Upper lobe of left lung (tissue), 6 donors: ENCODE results near the gene FTL. TPM values are rescaled to one million over a fixed set of nuclear protein-coding genes. Genes with fewer than 3 reads are reported as not detected.

Experiments used
- ATAC-seq, 2 donors: fragments of 200-7000 bp; cut with Tn5 transposase; one replicate each; pipeline ENCODE4 v1.9.1; 2022; ENCODE audit warnings: mild to moderate bottlenecking in 2 of 2, moderate library complexity in 2 of 2; ENCODE audit not compliant: low FRiP score in 2 of 2
- DNase-seq, 2 donors: peaks; one replicate each; pipeline ENCODE4 v3.0.0-alpha.2; 2019 to 2020
- H3K27ac ChIP-seq, 4 donors: fragments of 200-600 bp; sonication (generic); one replicate each; pipeline ENCODE4 v1.5.1; 2016 to 2019
- H3K27me3 ChIP-seq, 4 donors: fragments of 200-600 bp; sonication (generic); one replicate each; pipeline ENCODE4 v1.5.1; 2017 to 2019
- H3K36me3 ChIP-seq, 4 donors: fragments of 200-600 bp; sonication (generic); one replicate each; pipeline ENCODE4 v1.5.1; 2016 to 2019
- H3K4me1 ChIP-seq, 4 donors: fragments of 200-600 bp; sonication (generic); one replicate each; pipeline ENCODE4 v1.5.1; 2018 to 2019
- H3K4me3 ChIP-seq, 4 donors: fragments of 200-600 bp; sonication (generic); one replicate each; pipeline ENCODE4 v1.5.1; 2017 to 2019; ENCODE audit warnings: mild to moderate bottlenecking in 2 of 4, moderate library complexity in 1 of 4
- H3K9me3 ChIP-seq, 4 donors: fragments of 200-600 bp; sonication (generic); one replicate each; pipeline ENCODE4 v1.5.1; 2018 to 2019
- CTCF ChIP-seq, 6 experiments: fragments of 450-650 bp in 4 of 6; fragments of 200-600 bp in 2 of 6; sonication (generic) in 2 of 6; IDR thresholded peaks; one replicate each; pipeline ENCODE4 v1.5.1; 2016 to 2019; ENCODE audit warnings: antibody characterized with exemption in 6 of 6
- EP300 ChIP-seq, 4 donors: sonication (generic); formaldehyde crosslinking; IDR thresholded peaks; one replicate each; pipeline ENCODE4 v1.5.1; 2017; ENCODE audit warnings: antibody characterized with exemption in 4 of 4, control low read depth in 2 of 4
- POLR2A ChIP-seq, 4 donors: fragments of 450-650 bp; IDR thresholded peaks; one replicate each; pipeline ENCODE4 v1.5.1; 2016 to 2017; ENCODE audit warnings: antibody characterized with exemption in 4 of 4, mild to moderate bottlenecking in 2 of 4
- POLR2AphosphoS5 ChIP-seq, 2 donors: sonication (generic); formaldehyde crosslinking; IDR thresholded peaks; one replicate each; pipeline ENCODE4 v1.5.1; 2017; ENCODE audit warnings: antibody characterized with exemption in 2 of 2
- WGBS, 2 donors: methylation state at CpG; one replicate each; pipeline ENCODE4 v1.1.5; 2017 to 2018; 5-methylcytosine and 5-hydroxymethylcytosine counted together
- total RNA-seq, 6 donors: library from RNA; depleted of rRNA in 4 of 6; stranded (reverse); fragments of >200 nt in 4 of 6; gene quantifications; one replicate each; pipeline versions ENCODE4 v1.1.0 to v1.2.1, GENCODE V29; 2016 to 2021
- donor health status: DM: no; HTN: no; CAD: no; lungs with moderate emphysema.
- donor health status: DM: no; HTN: yes; CAD: no; lungs with severe emphysema.

The FTL gene
- total RNA-seq, 6 donors from 2014 or later, result 5,928 to 23,282 (median 11,982) TPM

DNA sequence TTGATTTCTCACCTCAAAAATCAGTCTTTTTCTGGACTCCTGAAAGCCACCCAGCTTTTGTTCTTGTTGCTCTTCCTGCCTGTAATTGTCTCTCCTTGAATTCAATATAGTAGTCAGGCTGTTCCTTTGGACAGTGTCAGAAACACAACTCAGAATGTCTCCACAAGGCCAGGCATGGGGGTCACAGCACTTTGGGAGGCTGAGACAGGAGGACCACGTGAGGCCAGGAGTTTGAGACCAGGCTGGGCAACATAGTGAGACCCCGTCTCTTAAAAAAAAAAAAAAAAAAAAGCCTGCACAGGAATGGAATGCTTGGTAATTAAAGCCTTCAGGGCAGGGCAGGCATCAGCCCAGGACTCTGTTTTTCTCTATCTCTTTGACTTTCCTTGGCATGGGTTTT, 19.3 kb upstream of the FTL start:
- ATAC-seq (no peak), DNase-seq (no peak)
- Histone ChIP-seq H3K4me3 (no peak overlapping the region), H3K4me1 (no peaks in the 10 kb centered on the region), H3K36me3 (no peaks in the 10 kb centered on the region), H3K27me3 (no peaks in the 10 kb centered on the region), H3K9me3 (peaks cover 2 to 12% (median 4%) of the 10 kb centered on the region in 4 donors), H3K27ac (no peak overlapping the region)
- TF ChIP-seq EP300 (IDR thresholded peaks at IDR 0.05) (no peak), POLR2A (IDR thresholded peaks at IDR 0.05) (no peak), CTCF (IDR thresholded peaks at IDR 0.05) (no peak), POLR2AphosphoS5 (IDR thresholded peaks at IDR 0.05) (no peak)
- 81 to 93% methylated on average over 2 of the region's 2 CpGs for WGBS, 2 donors

GRCh38 chr19:48946463-48947257, 18.4 kb upstream of the FTL start:
- no peak for ATAC-seq
- no peak for TF ChIP-seq CTCF (IDR thresholded peaks at IDR 0.05)
- no peak for TF ChIP-seq POLR2AphosphoS5 (IDR thresholded peaks at IDR 0.05)
- TF ChIP-seq POLR2A (IDR thresholded peaks at IDR 0.05), result no peak
- no peak for TF ChIP-seq EP300 (IDR thresholded peaks at IDR 0.05)
- H3K27me3 ChIP-seq, result no peaks in the 10 kb centered on the region
- H3K4me3 ChIP-seq, result no peak overlapping the region
- no peaks in the 10 kb centered on the region for H3K36me3 ChIP-seq
- H3K4me1 ChIP-seq, result no peaks in the 10 kb centered on the region
- 88 to 100% methylated on average over 1 to 8 of the region's 9 CpGs for WGBS, 2 donors
- H3K27ac ChIP-seq, result no peak overlapping the region
- peaks cover 0 to 7% (median 0%) of the 10 kb centered on the region in 4 donors for H3K9me3 ChIP-seq
- DNase-seq, result no peak

DNA sequence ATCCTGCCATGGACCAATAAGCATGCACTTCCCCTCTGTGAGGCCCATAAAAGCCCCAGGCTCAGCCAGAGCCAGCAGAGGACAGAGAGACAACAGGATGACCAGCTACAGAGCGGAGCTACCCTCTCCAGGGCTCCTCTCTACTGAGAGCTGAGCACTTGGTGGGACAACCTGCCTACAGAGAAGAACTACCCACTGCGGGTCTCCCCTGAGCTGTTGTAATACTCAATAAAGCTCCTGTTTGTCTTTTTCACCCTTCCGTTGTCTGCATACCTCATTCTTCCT, 17.9 kb upstream of the FTL start:
- 96 to 100% methylated on average over 3 of the region's 3 CpGs for WGBS, 2 donors
- DNase-seq, result no peak
- ATAC-seq, result no peak
- no peaks in the 10 kb centered on the region for H3K36me3 ChIP-seq
- H3K27me3 ChIP-seq, result no peaks in the 10 kb centered on the region
- no peak overlapping the region for H3K4me3 ChIP-seq
- H3K4me1 ChIP-seq, result no peaks in the 10 kb centered on the region
- no peak for TF ChIP-seq POLR2AphosphoS5 (IDR thresholded peaks at IDR 0.05)
- no peak for TF ChIP-seq POLR2A (IDR thresholded peaks at IDR 0.05)
- no peak for TF ChIP-seq CTCF (IDR thresholded peaks at IDR 0.05)
- TF ChIP-seq EP300 (IDR thresholded peaks at IDR 0.05), result no peak
- no peak overlapping the region for H3K27ac ChIP-seq
- H3K9me3 ChIP-seq, result peaks cover 0 to 7% (median 0%) of the 10 kb centered on the region in 4 donors

- 49 to 78% methylated on average over 3 of the region's 3 CpGs for WGBS, 2 donors
- no peak for ATAC-seq
Observed at GRCh38 chr19:48950159-48950558, 14.9 kb upstream of the FTL start.

More at GRCh38 chr19:48950159-48950558, 14.9 kb upstream of the FTL start:
- Histone ChIP-seq H3K36me3 (no peaks in the 10 kb centered on the region), H3K4me3 (no peak overlapping the region), H3K4me1 (peaks cover under 1 to 7% (median 2%) of the 10 kb centered on the region in 4 donors), H3K27me3 (no peaks in the 10 kb centered on the region), H3K27ac (no peak overlapping the region), H3K9me3 (peaks cover 0 to 7% (median 0%) of the 10 kb centered on the region in 4 donors)
- no peak for DNase-seq
- no peak for TF ChIP-seq POLR2AphosphoS5 (IDR thresholded peaks at IDR 0.05)
- no peak for TF ChIP-seq POLR2A (IDR thresholded peaks at IDR 0.05)
- no peak for TF ChIP-seq EP300 (IDR thresholded peaks at IDR 0.05)
- no peak for TF ChIP-seq CTCF (IDR thresholded peaks at IDR 0.05)
